T-helper 1 cell (primary cell): Measurements from ENCODE around the gene LDLRAD3.

ENCODE experiments used
- DNase-seq, 5 donors: peaks; one replicate each; pipeline ENCODE4 v3.0.0-alpha.2; 2012 to 2020

Gene LDLRAD3

GRCh38 chr11:36078686-36079055 is 134.8 kb downstream of the LDLRAD3 start:
- no peak for DNase-seq

- DNase-seq: no peak
These were observed 136.2 kb downstream of the LDLRAD3 start for GRCh38 chr11:36079878-36080675.

DNA sequence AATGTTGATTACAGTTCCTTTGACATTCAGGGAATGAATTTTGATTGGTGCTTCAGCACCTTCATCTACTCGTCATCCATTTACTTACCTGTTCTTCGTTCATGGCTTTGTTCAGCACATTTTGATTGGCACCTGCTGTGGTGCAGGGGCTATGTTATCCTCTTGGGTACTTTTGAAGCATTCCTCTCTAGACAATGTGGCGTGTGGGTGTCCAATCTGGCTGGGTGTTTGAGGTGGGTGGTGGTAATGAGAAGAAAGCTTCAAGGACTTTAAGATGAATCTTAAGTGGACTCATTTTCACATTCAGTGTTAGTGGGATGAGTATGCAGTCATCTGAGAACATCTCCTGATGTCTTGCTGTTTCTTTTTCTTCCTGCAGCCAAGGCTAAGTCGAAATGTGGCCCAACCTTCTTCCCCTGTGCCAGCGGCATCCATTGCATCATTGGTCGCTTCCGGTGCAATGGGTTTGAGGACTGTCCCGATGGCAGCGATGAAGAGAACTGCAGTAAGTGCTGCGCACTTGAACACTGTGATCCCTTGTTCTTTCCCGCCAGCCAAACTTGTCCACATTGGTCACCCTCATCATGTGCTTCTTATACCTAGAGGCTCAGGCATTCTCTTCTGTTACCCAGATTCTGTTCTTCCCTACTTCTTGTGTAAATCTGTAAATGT is 137.5 kb downstream of the LDLRAD3 start:
- no peak for DNase-seq

- no peak for DNase-seq
These were observed 142.5 kb downstream of the LDLRAD3 start for GRCh38 chr11:36086366-36086765.

GRCh38 chr11:36088266-36088972 is 144.6 kb downstream of the LDLRAD3 start:
- peak in 1 of 5 donors; percentile 2 for DNase-seq

DNA sequence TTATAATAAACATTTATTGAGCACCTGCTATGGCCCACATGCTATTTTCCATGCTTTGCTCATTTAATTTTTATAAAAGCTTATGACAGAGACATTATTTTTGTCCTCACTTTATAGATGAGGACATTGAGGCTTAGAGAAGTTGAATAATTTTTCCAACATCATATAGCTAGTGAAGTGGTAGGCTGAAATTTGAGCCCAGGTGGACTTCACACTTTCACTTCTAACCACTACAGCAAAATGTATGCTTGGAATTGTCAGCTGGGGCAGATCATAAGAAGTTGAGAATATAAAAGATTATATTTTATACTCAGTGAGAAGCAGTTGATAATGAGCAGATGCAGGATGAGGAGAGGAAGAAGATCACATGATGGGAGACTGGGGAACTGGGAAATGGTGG is 146.1 kb downstream of the LDLRAD3 start:
- DNase-seq: no peak

DNA sequence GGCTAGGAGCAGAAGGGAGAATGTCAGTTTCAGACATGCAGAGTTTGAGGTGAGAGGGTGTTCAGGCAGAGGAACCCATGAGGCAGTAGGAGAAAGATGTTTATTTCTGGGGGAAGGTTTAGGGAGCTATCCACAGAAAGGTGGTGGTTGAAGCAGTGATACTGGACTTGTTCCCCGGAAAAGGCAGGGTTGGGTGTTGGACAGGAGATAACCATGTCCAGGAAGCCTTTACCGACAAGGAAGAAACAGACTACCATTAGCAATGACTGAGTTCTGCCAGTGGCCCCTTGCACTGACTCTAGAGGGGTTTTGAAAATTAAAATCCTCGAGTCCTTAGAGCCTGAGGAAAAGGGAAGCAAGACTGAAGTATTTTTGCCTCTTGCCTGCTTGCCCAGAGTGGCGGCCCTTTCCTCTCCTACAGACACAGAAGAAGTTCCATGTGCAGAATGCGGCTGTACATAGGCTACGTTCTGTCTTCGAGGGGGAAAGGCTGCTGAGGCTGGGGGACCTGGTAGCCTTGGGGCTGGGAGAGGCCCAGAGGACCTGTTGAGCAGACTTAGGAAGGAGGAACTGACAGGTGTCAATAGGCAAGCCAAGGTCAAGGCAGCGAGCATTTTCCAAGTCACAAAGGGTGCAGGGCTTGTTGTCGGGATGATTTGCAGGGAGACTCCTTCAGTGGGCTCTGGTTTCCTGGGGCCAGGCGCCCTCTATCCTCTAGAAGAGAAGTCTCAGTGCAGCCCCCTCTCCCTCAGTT is 146.7 kb downstream of the LDLRAD3 start:
- DNase-seq: no peak

DNA sequence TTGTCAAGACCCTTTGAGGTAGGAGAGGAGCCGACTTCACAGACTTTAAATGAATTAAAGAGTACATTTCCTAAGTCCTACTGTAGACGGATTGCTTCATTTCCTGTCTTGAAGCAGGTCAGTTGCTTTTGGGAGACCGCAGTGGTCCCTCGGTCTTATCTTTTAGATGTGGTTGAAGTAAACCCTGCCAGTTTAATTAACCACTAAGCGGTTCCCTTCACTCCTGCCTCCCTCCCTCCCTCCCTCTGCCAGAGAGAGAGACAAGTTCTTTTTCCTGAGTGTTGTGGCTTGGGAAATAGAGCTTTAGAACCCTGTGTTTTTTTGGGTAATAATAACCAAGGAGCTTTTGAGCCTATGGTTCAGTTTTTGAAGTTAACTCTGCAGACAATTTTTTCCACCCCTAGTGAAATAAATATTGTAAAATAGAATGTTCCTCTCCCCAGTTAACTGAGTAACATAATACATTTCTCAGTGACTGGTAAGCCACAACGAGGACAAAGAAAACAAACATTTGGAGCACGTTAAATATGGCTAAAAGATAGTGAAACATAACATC is 147.5 kb downstream of the LDLRAD3 start:
- DNase-seq: peak in 1 of 5 donors; percentile 9

DNA sequence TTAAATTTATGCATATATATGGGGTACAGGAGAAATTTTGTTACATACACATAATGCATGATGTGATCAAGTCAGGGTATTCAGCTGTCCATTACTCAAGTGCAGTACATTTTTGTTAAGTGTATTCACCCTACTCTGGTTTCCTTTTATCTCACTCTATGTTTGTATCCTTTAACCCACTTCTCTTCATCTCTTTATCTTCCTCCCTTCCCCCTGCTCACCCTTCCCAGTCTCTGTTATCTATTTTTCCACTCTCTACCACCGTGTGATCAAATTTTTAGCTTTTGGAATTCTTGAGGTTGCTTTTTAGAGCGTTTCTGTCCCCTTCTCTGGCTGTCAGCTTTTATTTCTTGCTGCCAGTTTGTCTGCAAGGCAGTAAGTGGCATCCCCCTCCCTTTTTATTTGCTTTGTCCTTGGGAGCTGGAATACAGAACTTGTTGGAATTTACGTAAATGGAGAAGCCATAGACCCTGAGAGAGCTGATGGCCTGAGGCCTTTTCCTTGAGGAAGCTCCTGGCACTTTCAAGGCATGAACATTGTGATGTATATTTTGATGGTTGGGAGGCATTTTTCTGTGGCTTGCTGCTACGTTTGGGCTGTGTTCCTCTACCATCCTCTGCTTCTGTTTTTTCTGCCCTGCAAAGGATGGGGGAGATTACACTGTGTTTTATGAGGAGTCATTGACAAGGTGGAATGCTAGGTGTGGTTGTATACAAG is 148.6 kb downstream of the LDLRAD3 start:
- no peak for DNase-seq

DNA sequence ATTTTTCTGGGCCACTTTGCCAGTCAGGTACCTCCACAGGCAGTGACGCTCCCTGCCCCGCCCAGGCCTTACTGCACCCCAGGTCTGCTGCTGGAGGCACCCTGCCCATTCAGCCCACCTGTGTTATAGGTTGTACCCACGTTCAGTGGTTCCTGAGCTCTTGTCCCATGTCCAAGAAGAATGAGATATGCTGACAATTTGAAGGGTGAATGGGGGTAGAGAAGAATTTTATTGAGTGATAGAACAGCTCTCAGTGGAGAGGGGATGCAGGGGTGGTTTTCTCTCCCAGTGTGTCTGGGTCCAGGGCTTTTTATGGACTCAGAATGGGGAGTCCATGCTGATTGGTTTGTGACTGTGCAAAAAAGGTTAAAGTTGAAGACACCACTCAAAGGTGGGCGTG is 149.7 kb downstream of the LDLRAD3 start:
- no peak for DNase-seq

DNA sequence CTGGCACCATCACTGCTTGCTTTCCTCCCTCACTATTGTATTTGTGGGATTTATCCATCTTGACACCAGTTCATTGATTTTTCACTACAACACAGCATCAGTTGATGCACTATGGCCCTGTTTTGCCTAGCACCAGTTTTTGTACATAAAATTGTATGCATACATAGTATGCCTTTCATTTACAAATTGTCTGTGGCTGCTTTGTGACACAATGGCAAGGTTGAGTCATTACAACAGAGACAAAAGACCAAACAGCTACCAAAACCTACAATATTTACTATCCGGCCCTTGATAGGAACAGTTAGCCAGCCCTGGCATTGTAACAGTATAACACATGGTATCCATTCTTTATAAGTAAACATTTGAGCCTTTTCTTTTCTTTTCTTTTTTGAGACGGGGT is 150.3 kb downstream of the LDLRAD3 start:
- no peak for DNase-seq

- DNase-seq: no peak
These were observed 151.9 kb downstream of the LDLRAD3 start for GRCh38 chr11:36095716-36096115.

DNA sequence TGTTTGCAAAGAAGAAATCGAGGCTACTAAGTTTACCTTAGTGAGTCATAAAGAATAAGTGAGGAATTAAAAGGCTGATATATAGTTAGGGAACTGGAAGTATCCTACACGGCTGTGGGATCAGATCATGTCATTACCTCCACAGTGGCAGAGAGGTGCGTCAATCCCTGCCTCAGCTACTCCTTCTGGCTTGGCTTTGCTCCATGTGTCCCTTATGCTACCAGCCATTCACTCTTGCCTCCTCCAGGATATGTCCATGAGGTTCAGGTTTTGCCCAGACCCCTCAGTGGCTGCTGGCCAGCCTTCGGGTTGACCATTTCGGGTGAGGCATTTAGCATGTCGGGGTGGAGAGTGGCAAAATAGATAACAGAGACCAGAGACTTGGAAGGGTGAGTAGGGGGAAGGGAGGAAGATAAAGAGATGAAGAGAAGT is 153.4 kb downstream of the LDLRAD3 start:
- DNase-seq: no peak

GRCh38 chr11:36098087-36098486 is 154.2 kb downstream of the LDLRAD3 start:
- no peak for DNase-seq

DNA sequence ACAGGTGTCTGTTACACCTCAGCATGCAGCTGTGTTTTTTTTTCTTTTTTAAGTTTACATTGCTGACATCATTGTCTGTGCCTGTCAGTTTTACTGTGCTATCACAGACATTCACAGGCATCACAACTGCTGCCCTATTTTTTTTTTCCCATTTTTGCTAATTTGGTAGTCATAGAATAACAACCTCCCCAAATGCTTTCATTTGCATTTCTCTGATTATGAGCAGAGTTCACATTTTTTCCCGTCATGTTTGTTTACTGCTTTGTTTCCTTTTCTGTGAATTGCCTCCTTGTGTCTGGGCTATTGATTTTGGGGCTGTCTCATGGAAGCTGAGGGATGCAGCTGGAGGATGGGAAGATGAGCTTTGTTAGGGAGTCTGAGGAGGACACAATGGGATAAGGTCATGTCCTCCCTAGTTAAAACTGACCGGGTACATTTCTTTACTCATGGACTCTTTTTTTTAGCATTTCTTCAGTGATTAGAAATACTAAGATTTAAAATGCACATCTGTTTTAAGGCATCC is 155.1 kb downstream of the LDLRAD3 start:
- DNase-seq: no peak

- no peak for DNase-seq
These were observed 157.6 kb downstream of the LDLRAD3 start for GRCh38 chr11:36101466-36101865.

DNA sequence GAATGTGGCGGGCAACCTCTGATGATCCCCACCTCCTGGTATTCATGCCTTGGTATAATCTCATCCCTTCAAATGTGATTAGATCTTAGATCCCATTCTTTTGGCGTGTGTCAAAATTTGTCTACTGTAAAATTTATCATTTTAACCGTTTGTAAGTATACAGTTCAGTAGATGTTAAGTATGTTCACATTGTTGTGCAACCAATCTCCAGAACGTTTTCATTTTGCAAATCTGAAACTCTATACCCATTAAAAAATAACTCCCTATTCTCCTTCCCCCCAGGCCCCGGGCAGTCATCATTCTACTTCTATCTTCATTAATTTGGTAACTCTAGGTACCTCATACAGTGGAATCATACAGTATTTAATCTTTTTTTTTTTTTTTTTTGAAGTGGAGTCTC is 159.0 kb downstream of the LDLRAD3 start:
- no peak for DNase-seq

- no peak for DNase-seq
These were observed 160.2 kb downstream of the LDLRAD3 start for GRCh38 chr11:36103933-36104530.

GRCh38 chr11:36104660-36104992 is 160.8 kb downstream of the LDLRAD3 start:
- no peak for DNase-seq

DNA sequence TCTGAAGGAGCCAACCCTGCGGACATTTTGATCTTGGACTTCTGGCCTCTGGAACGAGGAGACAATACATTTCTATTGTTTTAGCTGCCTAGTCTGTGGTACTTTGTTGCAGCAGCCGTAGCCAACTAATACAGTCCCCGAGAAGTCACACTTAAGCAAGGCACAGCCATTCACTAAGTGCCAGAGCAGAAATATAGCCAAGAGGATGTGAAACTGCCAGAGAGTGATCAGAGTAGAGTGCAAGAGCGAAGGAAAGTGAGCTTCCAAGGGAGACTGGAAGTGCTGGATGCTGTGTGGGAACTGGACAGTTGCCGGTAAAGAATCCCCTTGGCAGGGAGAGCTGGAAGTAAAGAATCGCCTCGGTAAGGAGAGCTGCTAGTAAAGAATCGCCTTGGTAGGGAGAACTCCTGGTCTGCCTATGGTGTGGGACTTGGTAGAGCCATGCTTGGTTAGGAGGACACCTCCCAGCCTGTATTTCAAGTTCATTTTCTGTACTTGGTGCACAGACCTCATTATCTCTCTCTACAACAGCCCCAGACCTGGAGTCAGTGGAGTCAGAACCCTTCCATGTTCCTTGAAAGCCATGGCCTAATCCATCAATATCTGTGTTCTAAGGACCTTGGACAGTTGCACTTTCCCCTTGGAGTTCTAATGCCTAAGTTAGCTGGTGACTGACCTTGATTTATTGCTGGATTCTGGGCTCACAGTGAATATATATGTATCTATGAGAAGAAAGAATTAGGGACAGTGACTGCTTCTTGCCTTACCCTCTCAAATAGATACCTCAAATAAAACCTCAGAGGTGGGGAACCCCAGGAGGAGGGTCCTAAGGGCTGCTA is 162.1 kb downstream of the LDLRAD3 start:
- no peak for DNase-seq
